RWPE1 (cell line): Measurements from ENCODE around the gene CAPN11.

ENCODE experiments used
- CTCF ChIA-PET: fragments of 350-600 bp; sonication (Branson Sonifier 250); formaldehyde crosslinking; extraction: SDS; loops from one replicate; lab custom pipeline; 2021; lab: Yijun Ruan, JAX
- POLR2A ChIA-PET: fragments of 400-600 bp; formaldehyde crosslinking; extraction: SDS; loops from one replicate; lab custom pipeline; 2020; ENCODE audit warnings: antibody characterized with exemption; ENCODE audit not compliant: low non-redundant PET; lab: Yijun Ruan, JAX
- DNase-seq: peaks from one replicate; pipeline ENCODE4 v3.0.0; 2012; ENCODE audit warnings: low spot score
- H3K27ac ChIP-seq: fragments of 450-650 bp; 2 replicates; pipeline ENCODE4 v1.5.1; 2017
- TF ChIP-seq, protein P1 (sequence below): fragments of 450-650 bp; conservative IDR thresholded peaks from 2 replicates; pipeline ENCODE4 v1.5.1; 2017; ENCODE audit warnings: low read depth, mild to moderate bottlenecking

Gene CAPN11

DNA sequence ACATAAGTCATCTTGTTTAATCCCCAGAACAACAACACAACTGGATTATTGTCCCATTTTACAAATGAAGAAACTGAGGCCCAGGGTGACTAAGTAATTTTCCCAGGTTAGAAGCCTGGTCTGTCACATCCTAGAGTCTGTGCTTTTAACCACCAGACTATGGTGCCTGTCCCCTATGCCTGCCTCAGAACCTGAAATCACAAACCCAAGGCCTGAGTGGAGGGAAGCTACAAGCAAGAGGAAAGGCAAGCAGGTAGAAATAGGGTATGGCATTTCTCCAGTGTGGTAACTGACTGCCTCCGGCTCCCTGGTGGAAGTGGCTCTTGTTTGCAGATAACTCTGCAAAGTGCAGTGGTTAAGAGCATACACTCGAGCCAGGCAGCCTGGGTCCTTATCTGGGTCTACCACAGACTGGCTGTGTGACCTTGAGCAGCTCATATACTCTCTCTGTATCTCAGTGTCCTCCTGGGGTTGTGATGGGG lies 28.7 kb upstream of the CAPN11 start:
- TF ChIP-seq, protein P1, sequence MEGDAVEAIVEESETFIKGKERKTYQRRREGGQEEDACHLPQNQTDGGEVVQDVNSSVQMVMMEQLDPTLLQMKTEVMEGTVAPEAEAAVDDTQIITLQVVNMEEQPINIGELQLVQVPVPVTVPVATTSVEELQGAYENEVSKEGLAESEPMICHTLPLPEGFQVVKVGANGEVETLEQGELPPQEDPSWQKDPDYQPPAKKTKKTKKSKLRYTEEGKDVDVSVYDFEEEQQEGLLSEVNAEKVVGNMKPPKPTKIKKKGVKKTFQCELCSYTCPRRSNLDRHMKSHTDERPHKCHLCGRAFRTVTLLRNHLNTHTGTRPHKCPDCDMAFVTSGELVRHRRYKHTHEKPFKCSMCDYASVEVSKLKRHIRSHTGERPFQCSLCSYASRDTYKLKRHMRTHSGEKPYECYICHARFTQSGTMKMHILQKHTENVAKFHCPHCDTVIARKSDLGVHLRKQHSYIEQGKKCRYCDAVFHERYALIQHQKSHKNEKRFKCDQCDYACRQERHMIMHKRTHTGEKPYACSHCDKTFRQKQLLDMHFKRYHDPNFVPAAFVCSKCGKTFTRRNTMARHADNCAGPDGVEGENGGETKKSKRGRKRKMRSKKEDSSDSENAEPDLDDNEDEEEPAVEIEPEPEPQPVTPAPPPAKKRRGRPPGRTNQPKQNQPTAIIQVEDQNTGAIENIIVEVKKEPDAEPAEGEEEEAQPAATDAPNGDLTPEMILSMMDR: no peak
- POLR2A ChIA-PET: no interaction called here
- peak overlapping the region; percentile 53 for H3K27ac ChIP-seq
- CTCF ChIA-PET: interaction anchor here (1.0 kb wide), 2 partner anchors 13 to 19 kb away, joined by 3 read pairs; no protein-coding TSS in a partner anchor
- DNase-seq: no peak

DNA sequence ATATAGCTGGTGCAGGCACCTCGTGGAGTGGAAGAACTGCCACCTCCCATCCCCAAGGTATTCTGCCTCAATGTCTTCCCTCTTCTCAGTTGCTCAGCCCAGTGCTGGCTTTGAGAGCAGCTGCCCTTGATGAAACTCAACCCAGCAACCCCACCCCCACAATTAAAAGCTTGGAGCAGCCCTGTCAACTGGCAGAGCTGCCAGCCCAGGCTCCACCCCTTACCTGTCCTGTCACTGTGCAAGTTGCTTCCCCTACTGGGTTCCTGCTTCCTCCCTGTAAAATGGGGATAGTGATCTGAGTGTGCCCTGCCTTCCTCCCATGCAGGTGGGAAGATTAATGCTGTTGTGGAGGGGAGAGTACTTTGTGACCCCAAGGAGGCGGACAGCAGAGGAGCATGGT lies 26.7 kb upstream of the CAPN11 start:
- TF ChIP-seq, protein P1: no peak
- H3K27ac ChIP-seq: peak overlapping the region; percentile 53
- DNase-seq: no peak
- CTCF ChIA-PET: interaction anchor here (0.6 kb wide), 1 partner anchor 205 kb away, joined by 3 read pairs; no protein-coding TSS in a partner anchor
- POLR2A ChIA-PET: no interaction called here

DNA sequence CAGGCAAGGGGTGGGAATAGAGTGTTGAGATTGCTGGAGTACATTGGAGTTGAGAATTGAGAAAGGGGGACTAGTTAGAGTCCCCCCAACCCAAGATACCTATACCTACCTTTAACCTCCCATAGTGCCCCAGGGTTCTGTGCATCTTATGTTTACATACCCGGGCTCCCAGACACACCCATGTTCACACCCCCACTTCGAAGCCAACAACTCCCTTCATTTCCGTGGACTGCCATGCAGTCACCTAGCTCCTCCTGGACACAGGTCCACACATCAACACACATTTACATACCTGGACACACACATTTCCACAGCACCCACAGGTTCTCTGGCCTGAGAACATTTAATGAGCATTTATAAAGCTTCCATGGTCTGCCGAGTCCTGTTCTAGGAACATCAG lies 26.1 kb upstream of the CAPN11 start:
- peak overlapping the region; percentile 37 for H3K27ac ChIP-seq
- DNase-seq: no peak
- ChIA-PET CTCF (interaction anchor here (0.5 to 1.5 kb wide), 2 partner anchors 19 to 363 kb away, joined by 4 to 6 read pairs; no protein-coding TSS in a partner anchor), POLR2A (no interaction called here)
- TF ChIP-seq, protein P1: no peak

DNA sequence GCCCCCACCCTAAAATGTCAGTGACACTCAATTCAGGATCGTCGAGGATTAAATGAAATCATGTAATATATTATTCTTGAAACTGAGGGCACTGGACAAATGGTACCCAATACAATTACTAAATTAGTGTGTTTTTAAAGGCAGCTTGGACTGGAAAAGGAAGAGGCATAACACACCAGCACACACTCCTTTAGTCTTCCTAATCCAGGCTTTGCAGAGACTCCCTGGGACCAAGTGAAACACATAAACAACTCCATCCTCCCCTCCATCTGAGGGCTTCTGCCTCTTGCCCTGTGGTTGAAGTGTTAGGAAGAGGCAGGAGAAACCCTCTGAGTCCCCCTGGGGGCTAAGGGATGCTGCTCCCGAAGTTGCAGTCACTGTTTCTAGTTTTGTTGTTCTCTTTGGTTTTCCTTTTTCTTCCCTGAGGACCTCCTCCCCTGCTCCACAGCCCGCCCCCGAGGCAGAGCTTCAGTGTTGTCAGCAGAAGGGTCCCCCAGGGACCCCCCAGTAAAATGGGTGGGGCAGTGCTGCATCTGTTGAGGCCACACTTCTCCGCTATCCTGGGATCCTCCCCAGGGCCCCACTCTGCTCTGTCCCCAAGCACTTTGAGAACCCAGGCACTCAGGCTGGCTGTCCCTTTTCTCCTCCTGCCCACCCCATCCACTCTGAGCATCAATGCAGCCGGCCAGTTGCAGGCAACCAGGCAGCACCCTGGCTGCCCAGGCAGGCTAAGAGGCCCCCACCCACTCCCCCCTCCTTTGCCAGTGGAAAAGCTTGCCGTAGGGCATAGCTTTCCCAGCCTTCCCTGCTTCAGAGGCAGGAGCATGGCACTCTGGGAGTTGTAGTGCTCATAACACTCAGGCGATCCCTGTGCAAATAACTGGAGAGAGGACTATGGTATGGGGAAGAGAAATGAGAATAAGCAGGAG lies 25.4 kb upstream of the CAPN11 start:
- ChIA-PET CTCF (interaction anchor here (0.5 to 1.5 kb wide), 4 partner anchors 18 to 364 kb away, joined by 4 to 6 read pairs (median 4); no protein-coding TSS in a partner anchor), POLR2A (interaction anchor here (0.6 kb wide), 1 partner anchor 113 kb away, joined by 3 read pairs; the partner anchor contains the start of gene HSP90AB1)
- peak overlapping the region; percentile 62 for H3K27ac ChIP-seq
- peak; percentile 57 for DNase-seq
- TF ChIP-seq, protein P1: no peak

DNA sequence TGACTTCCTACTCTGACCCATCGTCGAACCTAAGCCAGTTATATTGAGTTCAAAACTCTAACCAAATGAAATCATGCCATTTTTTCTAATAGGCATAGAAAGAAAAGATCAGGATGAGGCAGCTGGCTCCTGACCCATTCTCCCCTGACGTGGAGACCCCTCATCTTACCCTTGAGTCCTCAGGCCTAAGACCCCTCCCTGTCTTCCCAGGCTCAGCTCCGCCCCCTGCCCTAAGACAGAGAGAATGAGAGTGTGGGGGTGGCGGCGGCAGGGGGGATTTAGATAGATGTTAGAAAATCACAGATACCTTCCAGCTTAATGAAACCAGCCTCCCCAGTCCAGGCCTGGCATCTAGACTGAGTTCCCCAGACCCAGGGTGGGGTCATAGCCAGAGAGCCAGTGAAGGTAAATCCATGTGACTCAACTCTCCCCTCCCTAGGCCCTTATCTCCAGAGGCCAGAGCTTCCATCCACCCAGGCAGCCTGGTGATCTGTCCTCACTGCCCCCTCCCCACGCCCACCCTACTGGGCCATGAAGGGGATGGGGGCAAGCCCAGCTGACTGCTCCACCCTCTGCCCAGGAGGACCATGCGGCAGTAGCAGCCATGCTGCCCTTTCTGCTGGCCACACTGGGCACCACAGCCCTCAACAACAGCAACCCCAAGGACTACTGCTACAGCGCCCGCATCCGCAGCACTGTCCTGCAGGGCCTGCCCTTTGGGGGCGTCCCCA lies 24.5 kb upstream of the CAPN11 start:
- TF ChIP-seq, protein P1: no peak
- peak overlapping the region; percentile 8; the same call in 1 of the 2 replicates for H3K27ac ChIP-seq
- DNase-seq: no peak
- CTCF ChIA-PET: interaction anchor here (1.5 kb wide), 1 partner anchor 17 kb away, joined by 4 read pairs; no protein-coding TSS in a partner anchor
- POLR2A ChIA-PET: interaction anchor here (0.6 kb wide), 2 partner anchors 113 to 315 kb away, joined by 3 to 5 read pairs; partner anchors contain the start of gene HSP90AB1
